GM10847 (cell line): Measurements from ENCODE around the gene EPHB6.

Source experiments
- POLR2A ChIP-seq: IDR thresholded peaks from 2 replicates; pipeline ENCODE4 v1.6.1; 2011; ENCODE audit not compliant: insufficient read length; ENCODE audit errors: extremely low read depth

Gene EPHB6

DNA sequence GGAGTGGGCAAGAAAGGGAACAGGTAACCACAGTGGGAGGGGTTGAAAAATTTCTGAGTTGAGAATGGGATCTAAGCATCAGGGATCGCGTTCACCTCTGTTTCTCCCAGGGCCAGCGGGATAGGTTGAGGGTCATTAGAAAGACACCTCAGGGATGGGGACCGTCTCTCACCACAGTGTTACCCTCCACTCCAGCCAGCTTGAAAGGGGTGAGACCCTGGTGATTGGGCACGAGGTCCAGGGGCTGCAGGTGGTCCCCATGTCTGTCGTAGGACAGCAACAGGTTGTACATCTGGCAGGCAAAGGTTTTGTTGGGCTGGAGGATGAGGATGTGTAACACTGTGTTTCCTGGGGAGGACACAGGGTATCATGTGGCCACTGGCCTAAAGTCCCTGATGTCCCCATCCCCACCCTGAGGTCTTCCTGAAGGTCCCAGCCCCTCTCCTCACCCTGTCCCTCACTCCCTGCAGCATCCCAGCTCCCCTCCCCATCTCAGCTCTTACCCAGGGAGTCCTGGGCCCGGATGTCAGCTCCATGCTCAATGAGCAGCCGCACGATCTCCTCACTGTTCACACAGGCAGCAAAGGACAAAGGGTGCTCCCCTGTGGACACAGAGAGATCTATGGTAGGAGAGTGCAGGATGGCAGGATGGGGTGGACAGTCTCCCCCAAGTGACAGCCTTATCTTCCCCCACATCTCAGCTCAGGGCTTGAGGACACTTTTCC, 21.5 kb downstream of the EPHB6 start:
- TF ChIP-seq POLR2A, result no peak

DNA sequence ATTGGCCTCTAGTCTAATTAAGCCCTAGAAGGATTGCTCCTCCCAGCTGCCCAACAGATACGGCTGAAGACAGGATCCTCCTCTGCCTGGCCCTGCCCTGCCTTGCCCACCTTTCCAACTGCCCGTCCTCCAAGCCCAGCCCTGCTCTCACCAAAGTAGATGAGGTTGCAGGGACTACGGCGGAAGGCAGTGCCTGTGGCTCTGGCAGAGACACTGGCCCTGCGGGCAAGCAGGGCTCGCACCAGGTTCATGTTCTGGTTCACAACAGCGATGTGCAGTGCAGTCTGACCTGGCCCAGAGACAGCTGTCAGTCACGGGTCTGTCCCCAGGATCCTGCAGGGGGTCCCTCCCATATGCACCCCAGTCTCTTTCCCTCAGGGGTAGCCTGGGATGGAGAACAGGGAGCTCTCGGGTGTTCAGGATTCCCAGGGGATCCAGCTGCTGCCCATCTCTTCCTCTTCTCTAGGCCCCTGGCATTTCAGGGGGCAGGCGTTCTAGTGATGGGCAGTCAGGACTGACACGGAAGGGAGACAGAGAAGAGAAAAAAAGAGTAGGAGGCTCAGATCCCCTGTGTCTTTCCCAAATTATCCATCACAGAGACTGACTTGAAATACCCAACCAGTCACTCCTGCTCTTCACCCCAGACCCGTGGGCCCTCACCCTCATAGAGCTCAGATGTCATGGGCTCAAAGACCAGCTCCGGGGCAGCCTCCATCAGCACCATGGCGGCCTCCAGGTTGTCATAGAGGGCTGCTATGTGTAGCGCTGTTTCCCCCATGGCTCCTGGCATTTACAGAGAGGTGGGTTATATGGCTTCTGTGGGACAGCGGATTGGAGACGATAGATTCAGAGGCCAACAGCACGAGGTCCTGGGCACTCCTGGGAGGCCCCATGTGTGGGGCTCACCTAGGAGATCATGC, 22.4 kb downstream of the EPHB6 start:
- TF ChIP-seq POLR2A, result no peak

GRCh38 chr7:142878315-142878714, 23.4 kb downstream of the EPHB6 start:
- no peak for TF ChIP-seq POLR2A

DNA sequence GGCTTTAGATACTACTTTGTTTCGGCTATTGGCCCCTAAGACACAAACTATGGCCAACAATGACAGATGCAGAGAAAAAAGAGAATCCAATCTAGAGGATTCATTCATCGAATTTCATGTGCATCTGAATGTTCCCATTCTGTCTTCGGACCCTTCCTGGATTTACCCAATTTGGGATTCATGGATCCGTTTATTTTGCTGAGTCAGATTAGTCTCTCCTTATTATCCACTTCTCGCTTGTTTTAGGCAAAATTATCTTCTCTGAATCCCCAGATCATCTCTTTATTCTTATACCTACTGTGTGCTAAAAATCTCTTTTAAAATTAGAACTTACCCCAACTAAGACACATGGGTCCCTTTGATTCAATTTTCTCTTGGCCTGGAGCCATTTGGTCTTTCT, 24.2 kb downstream of the EPHB6 start:
- no peak for TF ChIP-seq POLR2A

GRCh38 chr7:142880876-142881505, 26.1 kb downstream of the EPHB6 start:
- TF ChIP-seq POLR2A, result no peak

- no peak for TF ChIP-seq POLR2A
Measured at GRCh38 chr7:142881586-142882337, 26.9 kb downstream of the EPHB6 start.

DNA sequence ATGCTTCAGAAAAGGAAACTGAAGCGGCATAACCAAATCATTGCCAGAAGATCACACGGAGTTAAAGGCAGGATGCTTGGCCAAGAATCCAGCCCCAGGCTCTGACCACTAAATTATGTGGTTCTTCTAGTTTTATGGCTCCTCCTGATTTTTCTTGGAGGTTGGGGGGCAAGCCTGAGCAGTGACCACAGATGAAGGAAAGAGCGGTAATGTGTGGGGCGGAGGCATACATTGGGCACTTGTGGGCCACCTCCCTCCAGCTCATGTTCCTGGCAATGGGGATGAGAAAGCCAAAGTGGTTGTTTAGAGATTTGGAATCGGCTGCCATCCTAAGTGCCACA, 27.4 kb downstream of the EPHB6 start:
- TF ChIP-seq POLR2A, result no peak

- TF ChIP-seq POLR2A, result no peak
Measured at GRCh38 chr7:142883145-142883544, 28.3 kb downstream of the EPHB6 start.

DNA sequence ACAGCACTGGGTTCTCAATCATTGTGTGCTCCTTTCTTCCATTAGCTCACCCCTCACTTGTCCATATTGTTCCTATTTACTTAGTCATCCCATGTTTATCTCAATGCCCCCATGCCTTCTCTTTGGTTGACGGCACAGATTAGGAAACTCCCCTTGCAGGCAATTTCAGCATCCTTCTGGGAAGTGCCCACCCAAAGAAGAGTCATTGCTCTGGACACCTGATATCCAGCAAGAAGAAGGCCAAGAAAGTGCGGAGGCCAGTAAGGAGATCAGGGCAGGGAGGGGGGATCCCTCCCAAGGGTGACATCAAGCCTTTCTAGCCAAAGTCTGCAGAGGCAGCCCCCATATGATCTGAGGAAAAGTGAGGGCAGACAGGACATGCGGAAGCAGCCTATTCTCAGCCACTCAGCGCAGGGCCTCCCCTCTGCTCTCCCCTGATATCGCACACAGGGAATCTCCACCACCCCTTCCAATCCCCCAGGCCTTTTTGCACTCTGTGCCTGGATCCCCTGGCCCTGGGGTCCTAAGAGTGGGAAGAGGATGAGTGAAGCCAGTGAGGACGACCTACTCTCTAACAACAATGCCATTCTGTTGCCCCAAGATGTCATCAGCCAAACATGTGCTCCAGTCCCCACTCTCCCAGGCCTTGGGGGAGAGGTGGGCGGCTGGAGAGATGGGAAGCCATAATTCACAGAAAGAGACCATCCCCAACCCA, 28.9 kb downstream of the EPHB6 start:
- TF ChIP-seq POLR2A, result no peak

DNA sequence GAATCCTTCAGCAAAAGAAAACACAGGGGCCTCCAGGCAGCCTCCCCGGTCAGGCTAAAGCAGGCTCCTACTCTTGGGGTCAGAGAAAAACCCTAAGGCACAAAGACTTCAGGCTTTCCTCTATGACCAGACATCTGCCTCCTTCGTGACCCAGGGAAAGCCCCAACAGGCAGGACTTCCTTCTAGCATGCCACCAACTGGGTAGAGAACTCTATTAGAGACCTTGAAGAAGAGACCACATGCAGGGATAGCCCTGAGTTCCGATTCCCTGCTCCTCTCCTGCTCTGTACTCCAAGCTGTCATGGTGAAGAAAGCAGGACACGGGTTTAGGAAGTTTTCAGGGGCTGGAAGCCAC, 29.4 kb downstream of the EPHB6 start:
- TF ChIP-seq POLR2A, result no peak

- TF ChIP-seq POLR2A, result no peak
Measured at GRCh38 chr7:142885311-142886230, 30.7 kb downstream of the EPHB6 start, which contains the start of gene TRPV6. TSS of gene TRPV6 (minus strand) at chr7:142885745.

- no peak for TF ChIP-seq POLR2A
Measured at GRCh38 chr7:142886866-142887265, 32.0 kb downstream of the EPHB6 start.

DNA sequence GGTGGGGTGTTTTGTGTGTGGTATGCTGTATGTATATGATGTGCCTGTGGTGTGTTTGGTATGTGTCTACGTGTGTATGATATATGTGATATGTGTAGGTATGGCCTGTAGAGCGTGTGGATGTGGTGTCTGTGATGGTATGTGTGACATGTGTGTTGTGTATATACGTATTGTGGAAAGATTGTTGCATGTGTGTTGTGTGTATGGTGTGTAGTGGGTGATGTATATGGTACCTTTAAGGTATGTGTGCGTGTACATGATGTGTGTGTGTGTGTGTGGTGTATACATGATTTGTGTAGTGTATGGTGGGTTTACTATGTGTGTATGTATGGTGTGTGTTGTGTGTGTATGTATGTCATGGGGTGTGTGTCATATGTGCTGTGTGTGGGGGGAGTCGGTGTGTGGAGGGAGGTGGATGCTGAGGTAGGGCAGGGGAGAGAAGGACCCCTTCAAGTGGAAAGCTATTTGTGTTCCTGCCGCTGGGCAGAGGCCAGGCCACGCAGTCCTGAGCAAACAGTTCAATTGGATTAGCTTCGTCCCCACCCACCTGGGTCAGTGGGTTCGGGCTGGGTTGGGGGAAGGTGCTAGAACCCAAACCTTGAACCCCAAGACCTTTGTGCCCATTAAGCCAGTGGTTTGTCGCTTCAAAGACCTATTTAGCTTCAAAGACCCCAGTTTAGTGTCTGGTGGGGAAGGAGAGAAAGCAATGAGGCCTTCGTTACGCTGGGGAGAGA, 32.6 kb downstream of the EPHB6 start:
- no peak for TF ChIP-seq POLR2A
